HG02852 (cell line): ENCODE results near the gene ARHGAP11B.
"Not testable (repeated sequence)": the region's sequence is repeated elsewhere in the genome, so short reads cannot be mapped to it uniquely, and the experiment has no call there.

Source experiments
- ATAC-seq: cut with Tn5 transposase; IDR thresholded peaks from one replicate; pipeline ENCODE4 v1.9.1; 2021; ENCODE audit warnings: mild to moderate bottlenecking, moderate library complexity; ENCODE audit not compliant: unreplicated experiment

ARHGAP11B gene

GRCh38 chr15:30625436-30626193, at the start of gene ARHGAP11B:
ARHGAP11B (plus strand) TSS chr15:30626128.
- ATAC-seq, result peak; percentile 91

GRCh38 chr15:30579394-30579970, 46.4 kb upstream of the ARHGAP11B start:
- not testable (repeated sequence) for ATAC-seq

- not testable (repeated sequence) for ATAC-seq
These were observed 45.2 kb upstream of the ARHGAP11B start for GRCh38 chr15:30580716-30581115.

GRCh38 chr15:30598953-30599352, 27.0 kb upstream of the ARHGAP11B start:
- not testable (repeated sequence) for ATAC-seq

GRCh38 chr15:30603796-30604195, 22.1 kb upstream of the ARHGAP11B start, which contains the start of gene GOLGA8H:
GOLGA8H (plus strand) TSS chr15:30604028; CDS start chr15:30604126, 98 bp downstream.
- not testable (repeated sequence) for ATAC-seq

- not testable (repeated sequence) for ATAC-seq
These were observed 13.7 kb upstream of the ARHGAP11B start for GRCh38 chr15:30612271-30612670.

- ATAC-seq, result not testable (repeated sequence)
These were observed 4.6 kb upstream of the ARHGAP11B start for GRCh38 chr15:30621342-30621741.

- not testable (repeated sequence) for ATAC-seq
These were observed 252 bp downstream of the ARHGAP11B start for GRCh38 chr15:30626194-30626565.

- not testable (repeated sequence) for ATAC-seq
These were observed 704 bp downstream of the ARHGAP11B start for GRCh38 chr15:30626632-30627031.

- ATAC-seq, result peak; percentile 95
These were observed 24.3 kb downstream of the ARHGAP11B start for GRCh38 chr15:30650012-30650929.

GRCh38 chr15:30661154-30661553, 35.2 kb downstream of the ARHGAP11B start:
- ATAC-seq, result not testable (repeated sequence)

GRCh38 chr15:30669621-30670020, 43.7 kb downstream of the ARHGAP11B start:
- ATAC-seq, result not testable (repeated sequence)

GRCh38 chr15:30670056-30670455, 44.1 kb downstream of the ARHGAP11B start:
- no peak for ATAC-seq

- ATAC-seq, result no peak
These were observed 45.4 kb downstream of the ARHGAP11B start for GRCh38 chr15:30671309-30671708.

- ATAC-seq, result no peak
These were observed 49.2 kb downstream of the ARHGAP11B start for GRCh38 chr15:30675126-30675525.

GRCh38 chr15:30675891-30676290, 50.0 kb downstream of the ARHGAP11B start:
- ATAC-seq, result not testable (repeated sequence)

GRCh38 chr15:30680997-30681396, 55.1 kb downstream of the ARHGAP11B start:
- not testable (repeated sequence) for ATAC-seq

- ATAC-seq, result not testable (repeated sequence)
These were observed 59.9 kb downstream of the ARHGAP11B start for GRCh38 chr15:30685709-30686285.

- ATAC-seq, result not testable (repeated sequence)
These were observed 60.7 kb downstream of the ARHGAP11B start for GRCh38 chr15:30686651-30687050.
